ENCODE results near the gene KLF14.
"Not testable (repeated sequence)": the region's sequence is repeated elsewhere in the genome, so short reads cannot be mapped to it uniquely, and the experiment has no call there.

Gene KLF14

DNA sequence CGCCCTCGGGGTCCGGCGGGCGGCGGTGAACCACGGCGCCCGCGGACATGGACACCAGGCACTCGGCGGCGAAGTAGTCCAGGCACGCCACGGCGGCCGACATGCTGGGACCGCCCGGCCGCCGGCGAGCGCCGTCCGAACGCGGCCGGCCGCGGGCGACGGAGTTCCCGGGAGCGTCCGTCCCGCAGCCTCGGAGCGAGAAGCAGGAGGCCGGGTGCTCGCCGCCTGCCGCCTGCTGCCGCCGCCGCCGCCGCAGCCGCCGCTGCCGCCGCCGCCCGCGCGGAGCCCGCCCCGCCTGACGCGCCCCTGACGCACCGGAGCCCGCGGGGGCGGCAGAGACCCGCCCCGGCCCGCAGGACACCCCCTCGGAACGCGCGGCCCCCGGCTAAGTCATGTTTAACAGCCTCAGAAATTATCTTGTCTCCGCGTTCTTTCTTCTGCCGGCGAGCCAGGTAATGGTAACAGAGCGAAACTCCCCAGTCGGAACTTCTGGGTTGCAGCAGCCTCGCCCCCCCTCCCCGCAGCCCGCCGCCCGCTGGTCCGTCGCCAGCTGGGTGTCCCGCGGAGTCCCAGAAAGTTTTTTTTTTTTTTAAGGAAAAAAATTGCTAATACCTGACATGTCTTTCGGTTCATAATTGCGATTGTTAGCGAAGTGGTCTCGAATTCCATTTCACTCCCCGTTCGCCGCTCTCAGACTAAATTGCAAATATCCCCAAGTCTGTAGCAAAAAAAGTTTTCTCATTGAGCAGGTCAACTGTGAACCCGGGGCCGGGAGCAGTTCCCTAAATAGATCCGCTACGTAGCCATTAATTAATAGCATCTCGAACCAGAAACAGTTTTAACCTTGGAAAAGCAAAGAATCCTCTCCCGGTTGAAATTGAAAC is at the start of gene KLF14:
TSS of gene KLF14 (minus strand) at position 277 of the 884 bp plus-strand sequence. CDS start at position 103, 174 bp downstream.
- Histone ChIP-seq H3K4me1 (ENCODE audit: control insufficient read depth, insufficient read depth, low read length) (no peaks in the 10 kb centered on the region), H3K4me3 (ENCODE audit: low read length) (peak within 1 kb of the TSS; percentile 86)
- peak; percentile 53 for DNase-seq (ENCODE audit: low read depth)

DNA sequence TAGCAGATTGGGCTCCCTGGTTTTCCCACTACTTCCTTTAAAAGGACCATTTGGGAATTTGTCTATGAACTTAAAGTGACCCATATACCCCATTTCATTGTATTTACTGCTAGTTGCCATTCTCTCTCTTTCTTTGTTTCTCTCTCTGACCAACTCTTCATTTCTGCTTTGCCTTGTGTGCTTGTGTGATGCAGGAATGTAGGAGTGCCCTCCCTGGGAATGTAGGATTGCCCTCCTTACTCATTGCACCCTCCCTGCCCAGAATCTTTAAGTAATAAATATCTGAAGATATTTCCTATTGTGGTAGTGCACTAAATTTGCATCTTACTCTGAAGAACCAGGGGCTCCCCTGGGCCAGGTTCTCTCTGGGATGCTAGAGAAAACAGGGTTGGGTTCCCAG is 47.3 kb upstream of the KLF14 start:
- H3K4me1 ChIP-seq (ENCODE audit: control insufficient read depth, insufficient read depth, low read length) = no peaks in the 10 kb centered on the region
- no peak overlapping the region for H3K9ac ChIP-seq (ENCODE audit: low read length)

More for the DNA sequence above, at the start of gene KLF14:
- Histone ChIP-seq H3K9me3 (ENCODE audit: control insufficient read depth, low read length) (peaks cover 47% of the 10 kb centered on the region), H3K36me3 (ENCODE audit: control insufficient read depth, insufficient read depth, low read length, severe bottlenecking) (no peaks in the 10 kb centered on the region), H3K27me3 (replicated peaks; ENCODE audit: control insufficient read depth, insufficient read depth, low read length) (peaks cover 13% of the 10 kb centered on the region), H3K9ac (ENCODE audit: low read length) (peak within 1 kb of the TSS; percentile 71)

GRCh38 chr7:130777426-130777825 is 43.4 kb upstream of the KLF14 start:
- Histone ChIP-seq H3K36me3 (ENCODE audit: control insufficient read depth, insufficient read depth, low read length, severe bottlenecking) (no peaks in the 10 kb centered on the region), H3K9me3 (ENCODE audit: control insufficient read depth, low read length) (peaks cover 9% of the 10 kb centered on the region), H3K4me1 (ENCODE audit: control insufficient read depth, insufficient read depth, low read length) (no peaks in the 10 kb centered on the region), H3K9ac (ENCODE audit: low read length) (no peak overlapping the region), H3K4me3 (ENCODE audit: low read length) (no peak overlapping the region), H3K27me3 (replicated peaks; ENCODE audit: control insufficient read depth, insufficient read depth, low read length) (no peaks in the 10 kb centered on the region)
- no peak for DNase-seq (ENCODE audit: low read depth)

More for the DNA sequence above, 47.3 kb upstream of the KLF14 start:
- no peaks in the 10 kb centered on the region for H3K27me3 ChIP-seq (replicated peaks; ENCODE audit: control insufficient read depth, insufficient read depth, low read length)
- H3K4me3 ChIP-seq (ENCODE audit: low read length) = no peak overlapping the region
- H3K36me3 ChIP-seq (ENCODE audit: control insufficient read depth, insufficient read depth, low read length, severe bottlenecking) = no peaks in the 10 kb centered on the region
- H3K9me3 ChIP-seq (ENCODE audit: control insufficient read depth, low read length) = peaks cover 5% of the 10 kb centered on the region
- DNase-seq (ENCODE audit: low read depth) = no peak

- H3K27me3 ChIP-seq (replicated peaks; ENCODE audit: control insufficient read depth, insufficient read depth, low read length); DNase-seq (ENCODE audit: low read depth); H3K4me3 ChIP-seq (ENCODE audit: low read length); H3K4me1 ChIP-seq (ENCODE audit: control insufficient read depth, insufficient read depth, low read length); H3K9ac ChIP-seq (ENCODE audit: low read length); H3K36me3 ChIP-seq (ENCODE audit: control insufficient read depth, insufficient read depth, low read length, severe bottlenecking): not testable (repeated sequence)
- peaks cover 29% of the 10 kb centered on the region for H3K9me3 ChIP-seq (ENCODE audit: control insufficient read depth, low read length)
Observed at GRCh38 chr7:130772456-130772855, 38.4 kb upstream of the KLF14 start.

DNA sequence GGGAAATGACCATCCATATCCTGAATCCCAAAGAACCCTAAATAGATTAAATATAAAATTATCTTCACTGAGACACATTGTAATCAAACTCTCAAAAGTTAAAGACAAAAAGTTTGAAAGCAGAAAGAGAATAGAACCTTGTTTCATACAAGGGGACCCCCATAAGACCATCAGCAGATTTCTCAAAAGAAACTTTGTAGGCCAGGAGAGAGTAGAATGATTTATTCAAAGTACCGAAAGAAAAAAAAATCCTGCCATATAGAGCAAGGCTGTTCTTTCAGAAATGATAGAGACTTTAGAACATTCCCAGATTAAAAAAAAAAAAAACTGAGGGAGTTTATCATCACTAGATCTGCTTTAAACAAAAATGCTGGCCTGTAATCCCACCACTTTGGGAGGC is 34.8 kb upstream of the KLF14 start:
- Histone ChIP-seq H3K4me1 (ENCODE audit: control insufficient read depth, insufficient read depth, low read length) (no peaks in the 10 kb centered on the region), H3K9ac (ENCODE audit: low read length) (no peak overlapping the region), H3K9me3 (ENCODE audit: control insufficient read depth, low read length) (peaks cover 32% of the 10 kb centered on the region), H3K27me3 (replicated peaks; ENCODE audit: control insufficient read depth, insufficient read depth, low read length) (no peaks in the 10 kb centered on the region), H3K4me3 (ENCODE audit: low read length) (no peak overlapping the region), H3K36me3 (ENCODE audit: control insufficient read depth, insufficient read depth, low read length, severe bottlenecking) (no peaks in the 10 kb centered on the region)
- no peak for DNase-seq (ENCODE audit: low read depth)

DNA sequence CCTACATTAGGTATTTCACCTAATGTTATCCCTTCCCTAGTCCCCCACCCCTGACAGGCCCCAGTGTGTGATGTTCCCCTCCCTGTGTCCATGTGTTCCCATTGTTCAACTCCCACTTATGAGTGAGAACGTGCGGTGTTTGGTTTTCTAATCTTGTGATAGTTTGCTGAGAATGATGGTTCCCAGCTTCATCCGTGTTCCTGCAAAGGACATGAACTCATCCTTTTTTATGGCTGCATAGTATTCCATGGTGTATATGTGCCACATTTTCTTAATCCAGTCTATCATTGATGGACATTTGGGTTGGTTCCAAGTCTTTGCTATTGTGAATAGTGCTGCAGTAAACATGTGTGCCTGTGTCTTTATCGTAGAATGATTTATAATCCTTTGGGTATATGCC is 30.6 kb upstream of the KLF14 start:
- peaks cover 20% of the 10 kb centered on the region for H3K9me3 ChIP-seq (ENCODE audit: control insufficient read depth, low read length)
- not testable (repeated sequence) for H3K9ac ChIP-seq (ENCODE audit: low read length); DNase-seq (ENCODE audit: low read depth); H3K4me3 ChIP-seq (ENCODE audit: low read length); H3K27me3 ChIP-seq (replicated peaks; ENCODE audit: control insufficient read depth, insufficient read depth, low read length); H3K4me1 ChIP-seq (ENCODE audit: control insufficient read depth, insufficient read depth, low read length); H3K36me3 ChIP-seq (ENCODE audit: control insufficient read depth, insufficient read depth, low read length, severe bottlenecking)

DNA sequence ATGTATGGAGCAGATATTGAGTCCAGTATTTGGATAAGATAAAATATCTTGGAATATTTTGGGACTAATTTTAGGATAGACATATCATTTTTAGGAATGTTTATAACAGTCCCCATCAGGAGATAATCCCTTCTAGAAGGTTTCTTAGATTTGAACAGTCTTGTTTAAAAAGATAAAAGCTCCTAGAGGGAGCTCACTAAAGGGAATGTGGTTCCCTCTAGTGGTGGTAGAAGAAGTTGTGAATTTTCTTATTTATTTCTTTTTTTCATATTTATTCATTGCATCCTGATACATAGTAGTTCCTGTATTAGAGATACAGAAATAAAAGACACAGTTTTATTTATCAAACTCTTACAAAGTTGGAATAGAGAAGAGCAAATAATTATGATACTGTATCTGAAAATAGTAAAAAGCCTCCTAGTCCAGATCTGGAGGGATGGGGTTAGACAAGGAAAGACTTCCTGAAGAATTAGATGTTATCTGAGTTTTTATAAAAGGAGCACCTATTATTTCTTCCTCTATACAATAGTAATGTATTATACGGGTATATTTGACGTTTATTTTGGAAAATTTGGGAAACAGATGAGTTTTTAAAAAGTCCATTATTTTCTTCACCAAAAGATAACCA is 24.5 kb upstream of the KLF14 start:
- peak; percentile 82 for DNase-seq (ENCODE audit: low read depth)
- no peaks in the 10 kb centered on the region for H3K9me3 ChIP-seq (ENCODE audit: control insufficient read depth, low read length)

GRCh38 chr7:130756316-130756715 is 22.3 kb upstream of the KLF14 start:
- Histone ChIP-seq H3K9me3 (ENCODE audit: control insufficient read depth, low read length) (no peaks in the 10 kb centered on the region), H3K36me3 (ENCODE audit: control insufficient read depth, insufficient read depth, low read length, severe bottlenecking) (no peaks in the 10 kb centered on the region)

More for the DNA sequence above, 24.5 kb upstream of the KLF14 start:
- no peaks in the 10 kb centered on the region for H3K36me3 ChIP-seq (ENCODE audit: control insufficient read depth, insufficient read depth, low read length, severe bottlenecking)
- no peak overlapping the region for H3K4me3 ChIP-seq (ENCODE audit: low read length)
- H3K9ac ChIP-seq (ENCODE audit: low read length) = no peak overlapping the region
- H3K27me3 ChIP-seq (replicated peaks; ENCODE audit: control insufficient read depth, insufficient read depth, low read length) = peaks cover 3% of the 10 kb centered on the region
- H3K4me1 ChIP-seq (ENCODE audit: control insufficient read depth, insufficient read depth, low read length) = peaks cover 5% of the 10 kb centered on the region

GRCh38 chr7:130752424-130752823 is 18.4 kb upstream of the KLF14 start:
- Histone ChIP-seq H3K27me3 (replicated peaks; ENCODE audit: control insufficient read depth, insufficient read depth, low read length) (peaks cover 15% of the 10 kb centered on the region), H3K9me3 (ENCODE audit: control insufficient read depth, low read length) (no peaks in the 10 kb centered on the region), H3K4me1 (ENCODE audit: control insufficient read depth, insufficient read depth, low read length) (no peaks in the 10 kb centered on the region)

More at GRCh38 chr7:130756316-130756715, 22.3 kb upstream of the KLF14 start:
- no peak for DNase-seq (ENCODE audit: low read depth)
- H3K9ac ChIP-seq (ENCODE audit: low read length) = no peak overlapping the region
- peaks cover 15% of the 10 kb centered on the region for H3K27me3 ChIP-seq (replicated peaks; ENCODE audit: control insufficient read depth, insufficient read depth, low read length)
- H3K4me3 ChIP-seq (ENCODE audit: low read length) = no peak overlapping the region
- H3K4me1 ChIP-seq (ENCODE audit: control insufficient read depth, insufficient read depth, low read length) = peaks cover 5% of the 10 kb centered on the region

DNA sequence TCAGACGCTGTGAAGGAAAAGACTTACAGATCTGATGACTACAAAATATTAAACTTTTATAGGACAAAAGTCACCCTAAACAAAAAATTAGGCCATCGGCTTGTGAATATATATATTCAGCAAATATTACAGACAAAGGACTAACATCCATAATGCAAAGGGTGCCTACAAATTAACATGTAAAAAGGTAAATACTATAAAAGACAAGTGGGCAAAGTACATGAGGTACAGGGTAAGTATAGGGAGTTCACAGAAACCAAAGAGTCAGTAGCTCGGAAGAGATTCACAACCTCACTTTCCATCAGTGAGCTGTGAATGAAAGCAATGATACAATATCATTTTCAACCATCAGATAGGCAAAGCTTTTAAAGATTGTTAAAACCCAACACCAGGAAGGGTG is 16.7 kb upstream of the KLF14 start:
- H3K4me1 ChIP-seq (ENCODE audit: control insufficient read depth, insufficient read depth, low read length) = no peaks in the 10 kb centered on the region
- no peak overlapping the region for H3K4me3 ChIP-seq (ENCODE audit: low read length)
- no peak overlapping the region for H3K9ac ChIP-seq (ENCODE audit: low read length)
- DNase-seq (ENCODE audit: low read depth) = no peak
- peaks cover 15% of the 10 kb centered on the region for H3K27me3 ChIP-seq (replicated peaks; ENCODE audit: control insufficient read depth, insufficient read depth, low read length)
- no peaks in the 10 kb centered on the region for H3K9me3 ChIP-seq (ENCODE audit: control insufficient read depth, low read length)
- H3K36me3 ChIP-seq (ENCODE audit: control insufficient read depth, insufficient read depth, low read length, severe bottlenecking) = no peaks in the 10 kb centered on the region

More at GRCh38 chr7:130752424-130752823, 18.4 kb upstream of the KLF14 start:
- no peak for DNase-seq (ENCODE audit: low read depth)
- no peaks in the 10 kb centered on the region for H3K36me3 ChIP-seq (ENCODE audit: control insufficient read depth, insufficient read depth, low read length, severe bottlenecking)
- H3K4me3 ChIP-seq (ENCODE audit: low read length) = no peak overlapping the region
- no peak overlapping the region for H3K9ac ChIP-seq (ENCODE audit: low read length)

GRCh38 chr7:130748531-130749389 is 14.8 kb upstream of the KLF14 start:
- H3K9me3 ChIP-seq (ENCODE audit: control insufficient read depth, low read length) = no peaks in the 10 kb centered on the region
- H3K36me3 ChIP-seq (ENCODE audit: control insufficient read depth, insufficient read depth, low read length, severe bottlenecking) = no peaks in the 10 kb centered on the region
- no peaks in the 10 kb centered on the region for H3K4me1 ChIP-seq (ENCODE audit: control insufficient read depth, insufficient read depth, low read length)
- DNase-seq (ENCODE audit: low read depth) = no peak
- no peak overlapping the region for H3K9ac ChIP-seq (ENCODE audit: low read length)
- H3K4me3 ChIP-seq (ENCODE audit: low read length) = no peak overlapping the region
- H3K27me3 ChIP-seq (replicated peaks; ENCODE audit: control insufficient read depth, insufficient read depth, low read length) = peaks cover 12% of the 10 kb centered on the region

All from adipocyte (in vitro differentiated cells).